D721Med (cell line): ENCODE measurements around the gene FILIP1L.

ENCODE experiments used
- DNase-seq: peaks from one replicate; pipeline ENCODE4 v3.0.0; 2011; ENCODE audit warnings: low spot score; ENCODE audit not compliant: insufficient read length
- FAIRE-seq: peaks from 2 replicates; lab custom pipeline; 2011; peaks lifted over from hg19 to GRCh38; lab: Jason Lieb, UNC
- CTCF ChIP-seq: IDR thresholded peaks from 2 replicates; pipeline ENCODE4 v1.5.1; 2012; ENCODE audit warnings: mild to moderate bottlenecking, control low read depth; ENCODE audit not compliant: insufficient read depth; ENCODE audit errors: missing control alignments

The FILIP1L gene

GRCh38 chr3:99883693-99884092 is 230.6 kb downstream of the FILIP1L start:
- TF ChIP-seq CTCF: no peak
- no peak for DNase-seq
- no peak for FAIRE-seq

GRCh38 chr3:99883138-99883461 is 231.2 kb downstream of the FILIP1L start:
- FAIRE-seq: no peak
- no peak for DNase-seq
- TF ChIP-seq CTCF: no peak

- FAIRE-seq: no peak
- no peak for TF ChIP-seq CTCF
- DNase-seq: no peak
Measured at GRCh38 chr3:99882436-99883137, 231.7 kb downstream of the FILIP1L start.

- no peak for TF ChIP-seq CTCF
- FAIRE-seq (no peak), DNase-seq (no peak)
Measured at GRCh38 chr3:99881121-99881524, 233.2 kb downstream of the FILIP1L start.

- DNase-seq (no peak), FAIRE-seq (no peak)
- TF ChIP-seq CTCF: no peak
Measured at GRCh38 chr3:99879275-99879674, 235.0 kb downstream of the FILIP1L start.

- no peak for FAIRE-seq
- no peak for DNase-seq
- TF ChIP-seq CTCF: no peak
Measured at GRCh38 chr3:99878005-99878404, 236.3 kb downstream of the FILIP1L start.

- no peak for DNase-seq
- FAIRE-seq: no peak
- no peak for TF ChIP-seq CTCF
Measured at GRCh38 chr3:99877031-99877579, 237.2 kb downstream of the FILIP1L start.
